ENCODE measurements around the gene CHST11. TPM values are rescaled to one million over a fixed set of nuclear protein-coding genes. Genes with fewer than 3 reads are reported as not detected.

CHST11 gene
- total RNA-seq, 4 donors from 2014 or later: 5.7 to 15.7 (median 7.1) TPM

DNA sequence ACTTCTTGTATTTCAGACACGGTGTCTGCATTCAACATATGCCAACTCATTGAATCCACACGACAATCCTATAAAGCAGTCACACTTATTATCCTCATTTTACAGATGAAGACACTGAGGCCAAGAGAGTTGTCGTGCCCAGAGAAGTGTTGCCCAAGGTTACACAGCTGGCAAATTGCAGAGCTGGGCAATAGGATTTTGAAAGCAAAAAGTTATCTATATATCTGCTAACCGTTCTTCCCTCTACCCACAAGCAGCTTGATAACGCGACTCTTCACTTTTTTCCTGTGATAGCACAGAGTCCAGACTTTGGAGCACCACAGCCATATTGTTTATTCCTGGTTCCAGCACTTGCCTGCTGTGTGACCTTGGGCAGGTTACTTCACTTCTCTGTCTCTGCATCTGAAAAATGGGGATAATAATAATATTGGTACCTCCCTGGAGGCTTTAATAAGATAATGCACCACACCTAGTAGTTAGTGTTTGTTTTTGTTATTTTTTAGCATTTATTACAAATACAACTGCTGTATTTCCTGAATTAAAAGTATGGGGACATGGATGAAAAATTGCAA lies 82.2 kb downstream of the CHST11 start:
- Histone ChIP-seq H3K4me1 (no peaks in the 10 kb centered on the region), H3K36me3 (no peaks in the 10 kb centered on the region), H3K4me3 (no peak overlapping the region), H3K9me3 (no peaks in the 10 kb centered on the region), H3K27me3 (no peaks in the 10 kb centered on the region), H3K27ac (replicated peaks in 1 of 4) (no peak overlapping the region)
- intact Hi-C loops (cut with DNase I): no loop called here
- TF ChIP-seq EP300 (IDR thresholded peaks at IDR 0.05) (no peak), POLR2AphosphoS5 (IDR thresholded peaks at IDR 0.05) (no peak)
- 93% methylated on average over 6 of the region's 6 CpGs for WGBS
- DNase-seq (ENCODE audit: extremely low spot score): no peak

DNA sequence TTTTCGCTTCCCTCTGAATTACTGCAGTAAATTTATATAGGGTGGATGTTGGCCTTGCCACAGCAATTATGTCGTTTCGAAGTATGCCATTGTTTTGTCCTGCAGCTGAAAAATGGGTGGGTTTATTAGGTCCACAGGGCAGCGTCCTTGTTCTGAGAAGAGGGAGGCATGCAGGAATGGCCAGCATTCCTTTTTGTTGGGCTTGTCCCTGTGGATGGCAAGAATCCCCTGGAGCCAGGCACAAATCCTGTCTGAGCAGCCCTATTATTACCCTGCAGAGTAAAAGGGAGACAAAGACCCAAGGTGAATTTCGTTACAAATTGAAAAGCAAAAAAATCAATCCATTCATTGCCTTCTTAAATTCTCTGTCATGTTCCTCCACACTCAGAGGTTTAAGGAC lies 88.1 kb downstream of the CHST11 start:
- Histone ChIP-seq H3K27ac (replicated peaks in 1 of 4) (no peak overlapping the region), H3K36me3 (no peaks in the 10 kb centered on the region), H3K27me3 (no peaks in the 10 kb centered on the region), H3K4me3 (no peak overlapping the region), H3K9me3 (no peaks in the 10 kb centered on the region), H3K4me1 (no peaks in the 10 kb centered on the region)
- intact Hi-C loops (cut with DNase I): no loop called here
- TF ChIP-seq, protein P1, sequence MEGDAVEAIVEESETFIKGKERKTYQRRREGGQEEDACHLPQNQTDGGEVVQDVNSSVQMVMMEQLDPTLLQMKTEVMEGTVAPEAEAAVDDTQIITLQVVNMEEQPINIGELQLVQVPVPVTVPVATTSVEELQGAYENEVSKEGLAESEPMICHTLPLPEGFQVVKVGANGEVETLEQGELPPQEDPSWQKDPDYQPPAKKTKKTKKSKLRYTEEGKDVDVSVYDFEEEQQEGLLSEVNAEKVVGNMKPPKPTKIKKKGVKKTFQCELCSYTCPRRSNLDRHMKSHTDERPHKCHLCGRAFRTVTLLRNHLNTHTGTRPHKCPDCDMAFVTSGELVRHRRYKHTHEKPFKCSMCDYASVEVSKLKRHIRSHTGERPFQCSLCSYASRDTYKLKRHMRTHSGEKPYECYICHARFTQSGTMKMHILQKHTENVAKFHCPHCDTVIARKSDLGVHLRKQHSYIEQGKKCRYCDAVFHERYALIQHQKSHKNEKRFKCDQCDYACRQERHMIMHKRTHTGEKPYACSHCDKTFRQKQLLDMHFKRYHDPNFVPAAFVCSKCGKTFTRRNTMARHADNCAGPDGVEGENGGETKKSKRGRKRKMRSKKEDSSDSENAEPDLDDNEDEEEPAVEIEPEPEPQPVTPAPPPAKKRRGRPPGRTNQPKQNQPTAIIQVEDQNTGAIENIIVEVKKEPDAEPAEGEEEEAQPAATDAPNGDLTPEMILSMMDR (IDR thresholded peaks at IDR 0.05): no peak
- WGBS: 92% methylated on average over 5 of the region's 5 CpGs
- no peak for DNase-seq (ENCODE audit: extremely low spot score)

DNA sequence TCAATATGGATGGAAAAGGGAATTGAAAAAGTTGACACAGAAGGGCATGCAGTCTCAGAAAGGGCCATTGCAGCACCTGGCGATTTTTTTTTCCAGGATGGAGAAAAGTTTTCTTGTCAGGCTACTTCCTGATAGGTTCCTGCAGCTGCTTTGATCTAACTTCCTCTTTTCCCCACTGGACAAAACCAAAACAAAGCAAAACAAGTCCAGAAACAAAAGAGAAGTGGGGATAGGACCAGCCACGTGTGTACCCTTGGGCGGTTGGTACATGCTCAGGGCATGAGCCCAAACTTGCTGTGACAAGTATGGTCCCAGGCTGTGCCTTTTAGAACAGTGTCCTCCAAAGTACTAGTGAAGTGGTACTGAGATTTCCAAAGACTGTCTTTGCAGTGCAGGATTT lies 89.8 kb downstream of the CHST11 start:
- Histone ChIP-seq H3K36me3 (no peaks in the 10 kb centered on the region), H3K4me3 (no peak overlapping the region), H3K27ac (replicated peaks in 1 of 4) (no peak overlapping the region), H3K4me1 (no peaks in the 10 kb centered on the region), H3K27me3 (no peaks in the 10 kb centered on the region), H3K9me3 (no peaks in the 10 kb centered on the region)
- DNase-seq (ENCODE audit: extremely low spot score): no peak
- TF ChIP-seq POLR2A (IDR thresholded peaks at IDR 0.05; ENCODE audit: low read depth) (no peak), EP300 (IDR thresholded peaks at IDR 0.05) (no peak), POLR2AphosphoS5 (IDR thresholded peaks at IDR 0.05) (no peak)
- TF ChIP-seq, protein P1 (IDR thresholded peaks at IDR 0.05): no peak
- intact Hi-C loops (cut with DNase I): no loop called here
- 66% methylated on average over 3 of the region's 3 CpGs for WGBS

DNA sequence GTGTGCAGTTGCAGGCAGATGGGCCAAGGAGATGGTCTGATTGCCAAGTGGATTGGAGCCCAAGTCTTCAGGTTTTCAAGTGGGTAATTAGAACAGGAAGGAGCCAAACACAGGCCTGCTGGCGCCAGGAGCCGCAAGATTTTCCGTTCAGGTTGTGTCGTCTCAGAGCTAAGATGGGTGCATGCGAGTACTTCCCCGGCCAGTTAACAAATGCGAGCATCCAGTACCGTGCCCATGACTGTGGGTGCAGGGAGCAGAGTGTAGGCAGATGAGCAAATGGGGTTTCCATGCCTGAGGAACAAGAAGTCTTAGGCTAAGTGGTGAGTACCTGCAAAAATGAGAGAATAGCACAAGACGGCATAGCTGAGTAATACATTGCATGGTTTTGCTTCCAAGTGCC lies 90.5 kb downstream of the CHST11 start:
- no peaks in the 10 kb centered on the region for H3K27me3 ChIP-seq
- H3K4me3 ChIP-seq: no peak overlapping the region
- H3K27ac ChIP-seq (replicated peaks in 1 of 4): no peak overlapping the region
- H3K36me3 ChIP-seq: no peaks in the 10 kb centered on the region
- intact Hi-C loops (cut with DNase I): no loop called here
- DNase-seq (ENCODE audit: extremely low spot score): no peak
- WGBS: 85% methylated on average over 9 of the region's 9 CpGs
- no peaks in the 10 kb centered on the region for H3K4me1 ChIP-seq
- TF ChIP-seq, protein P1 (IDR thresholded peaks at IDR 0.05): no peak
- TF ChIP-seq POLR2AphosphoS5 (IDR thresholded peaks at IDR 0.05): no peak
- no peak for TF ChIP-seq EP300 (IDR thresholded peaks at IDR 0.05)
- no peaks in the 10 kb centered on the region for H3K9me3 ChIP-seq

DNA sequence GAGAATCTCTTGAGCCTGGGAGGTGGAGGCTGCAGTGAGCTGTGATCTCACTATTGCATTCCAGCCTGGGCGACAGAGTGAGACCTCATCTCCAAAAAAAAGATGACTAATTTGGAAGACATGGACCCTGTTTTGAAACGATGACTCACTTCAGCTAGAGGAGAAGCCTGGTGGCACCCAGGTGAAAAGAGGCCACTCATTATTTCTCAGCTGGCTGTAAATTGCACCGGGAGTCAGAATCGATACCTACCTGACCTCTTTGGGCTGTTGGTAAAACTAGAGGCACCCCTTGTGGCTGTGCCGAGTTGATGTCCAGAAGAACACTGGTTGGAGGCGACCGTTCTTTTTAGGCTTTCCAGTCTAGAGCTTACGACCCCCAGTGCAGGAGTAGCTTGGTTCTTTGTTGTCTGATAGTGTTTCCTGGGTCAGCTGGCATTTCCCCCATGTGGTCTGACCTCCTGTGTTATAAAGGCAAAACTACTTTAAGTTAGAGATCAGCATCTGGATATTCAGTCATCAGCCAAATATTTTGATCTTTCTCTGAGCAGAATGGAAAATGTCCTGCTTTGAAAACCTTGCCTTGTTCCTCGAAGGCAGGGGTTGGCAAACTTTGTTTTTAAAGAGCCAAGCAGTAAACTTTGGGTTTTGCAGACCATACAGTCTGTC lies 93.2 kb downstream of the CHST11 start:
- no peaks in the 10 kb centered on the region for H3K36me3 ChIP-seq
- DNase-seq (ENCODE audit: extremely low spot score): no peak
- no peaks in the 10 kb centered on the region for H3K27me3 ChIP-seq
- H3K4me3 ChIP-seq: no peak overlapping the region
- TF ChIP-seq POLR2A (IDR thresholded peaks at IDR 0.05; ENCODE audit: low read depth) (no peak), EP300 (IDR thresholded peaks at IDR 0.05) (no peak), POLR2AphosphoS5 (IDR thresholded peaks at IDR 0.05) (no peak)
- TF ChIP-seq, protein P1 (IDR thresholded peaks at IDR 0.05): no peak
- H3K27ac ChIP-seq (replicated peaks in 1 of 4): no peak overlapping the region
- peaks cover 0 to 14% (median 5%) of the 10 kb centered on the region in 4 donors for H3K9me3 ChIP-seq
- intact Hi-C loops (cut with DNase I): no loop called here
- no peaks in the 10 kb centered on the region for H3K4me1 ChIP-seq
- 85% methylated on average over 9 of the region's 9 CpGs for WGBS

Data from esophagus muscularis mucosa (tissue), 4 donors.